PC-3 (cell line): ENCODE results near the gene TOLLIP. TPM values are rescaled to one million over a fixed set of nuclear protein-coding genes. Genes with fewer than 3 reads are reported as not detected.

Experiments
- ATAC-seq: fragments of 200-7000 bp; cut with Tn5 transposase; 2 replicates; pipeline ENCODE4 v1.9.1; 2020; ENCODE audit warnings: mild to moderate bottlenecking, moderate library complexity
- BruUV-seq: library from RNA; stranded (reverse); fragments of 400-500 nt; replicated peaks from 2 replicates; lab custom pipeline; 2021; lab: Mats Ljungman, UMichigan
- CTCF ChIA-PET: fragments of 300-600 bp; sonication (Branson Sonifier 250); formaldehyde crosslinking; loops from one replicate; lab custom pipeline; 2022; ENCODE audit warnings: antibody characterized with exemption; lab: Charles Lee
- POLR2A ChIA-PET: fragments of 300-600 bp; sonication (Branson Sonifier 250); formaldehyde crosslinking; loops from one replicate; lab custom pipeline; 2022; ENCODE audit warnings: antibody characterized with exemption; ENCODE audit not compliant: unreplicated experiment; lab: Charles Lee
- DNase-seq: peaks from one replicate; pipeline ENCODE4 v3.0.0-alpha.2; 2015
- H2AFZ ChIP-seq: fragments of 300-600 bp; sonication (generic); 2 replicates; pipeline ENCODE4 v1.6.0; 2016; ENCODE audit warnings: antibody characterized with exemption, low read length
- H3F3A ChIP-seq: fragments of 300-600 bp; sonication (generic); one replicate; pipeline ENCODE4 v1.6.0; 2017; ENCODE audit warnings: antibody characterized with exemption, low read length, control low read depth, mild to moderate bottlenecking; ENCODE audit not compliant: unreplicated experiment
- H3K27ac ChIP-seq: fragments of 300-600 bp; sonication (generic); 2 replicates; pipeline ENCODE4 v1.5.1; 2016; ENCODE audit warnings: mild to moderate bottlenecking, low read length
- H3K27me3 ChIP-seq: fragments of 300-600 bp; sonication (generic); 2 replicates; pipeline ENCODE4 v1.6.1; 2016; ENCODE audit warnings: low read length, mixed read lengths
- H3K36me3 ChIP-seq: fragments of 300-600 bp; sonication (generic); 2 replicates; pipeline ENCODE4 v1.6.1; 2016; ENCODE audit warnings: low read depth, mixed run types, low read length, mixed read lengths
- H3K4me1 ChIP-seq: fragments of 300-600 bp; sonication (generic); 2 replicates; pipeline ENCODE4 v1.5.1; 2016; ENCODE audit warnings: low read length; ENCODE audit not compliant: insufficient read depth
- H3K4me2 ChIP-seq: fragments of 300-600 bp; sonication (generic); 2 replicates; pipeline ENCODE4 v1.6.0; 2016; ENCODE audit warnings: low read length
- H3K4me3 ChIP-seq: fragments of 300-600 bp; sonication (generic); 2 replicates; pipeline ENCODE4 v1.5.1; 2016; ENCODE audit warnings: mild to moderate bottlenecking, low read length, mixed read lengths
- H3K79me2 ChIP-seq: fragments of 300-600 bp; sonication (generic); 2 replicates; pipeline ENCODE4 v1.6.1; 2017; ENCODE audit warnings: low read length, mixed read lengths
- H3K9ac ChIP-seq: fragments of 300-600 bp; sonication (generic); 2 replicates; pipeline ENCODE4 v1.6.0; 2016; ENCODE audit warnings: mild to moderate bottlenecking, low read length
- H3K9me2 ChIP-seq: fragments of 300-600 bp; sonication (generic); replicated peaks from 2 replicates; pipeline ENCODE4 v1.6.1; 2016; ENCODE audit warnings: mixed run types, low read length, mixed read lengths
- H3K9me3 ChIP-seq: fragments of 300-600 bp; sonication (generic); 2 replicates; pipeline ENCODE4 v1.6.1; 2016; ENCODE audit warnings: low read length, mixed read lengths
- H4K20me1 ChIP-seq: fragments of 300-600 bp; sonication (generic); 2 replicates; pipeline ENCODE4 v1.6.1; 2016; ENCODE audit warnings: low read length, mixed read lengths
- EZH2 ChIP-seq: fragments of 300-600 bp; sonication (generic); IDR thresholded peaks from one replicate; pipeline ENCODE4 v1.6.1; 2017; ENCODE audit warnings: antibody characterized with exemption, mild to moderate bottlenecking, low read length; ENCODE audit not compliant: unreplicated experiment
- EZH2phosphoT487 ChIP-seq: fragments of 300-600 bp; sonication (generic); IDR thresholded peaks from 2 replicates; pipeline ENCODE4 v1.6.1; 2018; ENCODE audit warnings: mild to moderate bottlenecking, antibody characterized with exemption, low read length, borderline replicate concordance
- intact Hi-C: fragments of 100-400 bp; cut with micrococcal nuclease; formaldehyde crosslinking; loops from 2 replicates; pipeline ENCODE4 v1.9.0; 2023
- total RNA-seq: library from RNA; depleted of rRNA; stranded (reverse); fragments of >200 nt; gene quantifications from 2 replicates; pipeline ENCODE4 v1.2.3, GENCODE V29; 2014
- TF ChIP-seq, protein P1 (sequence below): fragments of 300-600 bp; sonication (generic); conservative IDR thresholded peaks from 2 replicates; pipeline ENCODE4 v1.5.1; 2017; ENCODE audit warnings: antibody characterized with exemption, low read depth, mild to moderate bottlenecking, low read length

Gene TOLLIP
- total RNA-seq, 1 experiment from 2014 or later, result 43.2 TPM

DNA sequence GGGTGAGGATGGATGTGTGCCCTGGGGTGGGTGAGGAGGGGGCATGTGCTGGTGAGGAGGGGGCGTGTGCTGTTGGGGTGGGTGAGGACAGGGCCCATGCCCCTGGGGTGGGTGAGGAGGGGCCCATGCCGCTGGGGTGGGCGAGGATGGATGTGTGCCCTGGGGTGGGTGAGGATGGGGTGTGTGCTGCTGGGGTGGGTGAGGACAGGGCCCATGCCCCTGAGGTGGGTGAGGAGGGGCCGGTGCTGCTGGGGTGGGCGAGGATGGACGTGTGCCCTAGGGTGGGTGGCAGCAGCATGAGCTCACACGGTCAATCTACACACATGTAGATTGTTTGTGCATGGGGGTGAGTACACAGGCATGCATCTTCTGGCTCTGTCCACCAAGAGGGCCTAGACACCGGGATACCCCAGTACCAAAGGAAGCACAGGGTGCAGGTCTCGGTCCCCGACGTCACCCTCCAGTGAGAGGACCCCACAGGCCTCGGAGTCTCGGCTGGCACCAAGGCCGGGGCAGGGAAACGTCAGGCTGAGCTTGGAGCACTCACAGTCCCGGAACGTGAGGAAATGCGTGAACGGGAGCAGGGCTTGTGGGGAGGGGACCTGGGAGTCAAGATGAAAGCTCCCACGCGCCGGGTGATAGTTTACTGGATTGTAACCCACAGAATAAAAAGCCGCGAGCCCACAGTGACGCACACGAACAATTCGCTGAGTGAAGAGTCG is 37.4 kb upstream of the TOLLIP start:
- no TSS peak for BruUV-seq
- no peaks in the 10 kb centered on the region for H3K27me3 ChIP-seq
- DNase-seq (no peak), ATAC-seq (no peak)
- intact Hi-C loops, result no loop called here
- no peak overlapping the region for H3K27ac ChIP-seq
- CTCF ChIA-PET, result no interaction called here
- no peaks in the 10 kb centered on the region for H3K4me1 ChIP-seq
- no peaks in the 10 kb centered on the region for H3K36me3 ChIP-seq
- POLR2A ChIA-PET, result no interaction called here
- no peak overlapping the region for H3K4me2 ChIP-seq
- no peaks in the 10 kb centered on the region for H3K9me3 ChIP-seq
- no peaks in the 10 kb centered on the region for H3F3A ChIP-seq
- H3K79me2 ChIP-seq, result no peaks in the 10 kb centered on the region
- H2AFZ ChIP-seq, result no peak overlapping the region
- H3K9me2 ChIP-seq, result no peaks in the 10 kb centered on the region
- TF ChIP-seq EZH2 (no peak), EZH2phosphoT487 (no peak)
- TF ChIP-seq, protein P1, sequence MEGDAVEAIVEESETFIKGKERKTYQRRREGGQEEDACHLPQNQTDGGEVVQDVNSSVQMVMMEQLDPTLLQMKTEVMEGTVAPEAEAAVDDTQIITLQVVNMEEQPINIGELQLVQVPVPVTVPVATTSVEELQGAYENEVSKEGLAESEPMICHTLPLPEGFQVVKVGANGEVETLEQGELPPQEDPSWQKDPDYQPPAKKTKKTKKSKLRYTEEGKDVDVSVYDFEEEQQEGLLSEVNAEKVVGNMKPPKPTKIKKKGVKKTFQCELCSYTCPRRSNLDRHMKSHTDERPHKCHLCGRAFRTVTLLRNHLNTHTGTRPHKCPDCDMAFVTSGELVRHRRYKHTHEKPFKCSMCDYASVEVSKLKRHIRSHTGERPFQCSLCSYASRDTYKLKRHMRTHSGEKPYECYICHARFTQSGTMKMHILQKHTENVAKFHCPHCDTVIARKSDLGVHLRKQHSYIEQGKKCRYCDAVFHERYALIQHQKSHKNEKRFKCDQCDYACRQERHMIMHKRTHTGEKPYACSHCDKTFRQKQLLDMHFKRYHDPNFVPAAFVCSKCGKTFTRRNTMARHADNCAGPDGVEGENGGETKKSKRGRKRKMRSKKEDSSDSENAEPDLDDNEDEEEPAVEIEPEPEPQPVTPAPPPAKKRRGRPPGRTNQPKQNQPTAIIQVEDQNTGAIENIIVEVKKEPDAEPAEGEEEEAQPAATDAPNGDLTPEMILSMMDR, result no peak
- H4K20me1 ChIP-seq, result no peaks in the 10 kb centered on the region
- H3K4me3 ChIP-seq, result no peak overlapping the region
- no peak overlapping the region for H3K9ac ChIP-seq

DNA sequence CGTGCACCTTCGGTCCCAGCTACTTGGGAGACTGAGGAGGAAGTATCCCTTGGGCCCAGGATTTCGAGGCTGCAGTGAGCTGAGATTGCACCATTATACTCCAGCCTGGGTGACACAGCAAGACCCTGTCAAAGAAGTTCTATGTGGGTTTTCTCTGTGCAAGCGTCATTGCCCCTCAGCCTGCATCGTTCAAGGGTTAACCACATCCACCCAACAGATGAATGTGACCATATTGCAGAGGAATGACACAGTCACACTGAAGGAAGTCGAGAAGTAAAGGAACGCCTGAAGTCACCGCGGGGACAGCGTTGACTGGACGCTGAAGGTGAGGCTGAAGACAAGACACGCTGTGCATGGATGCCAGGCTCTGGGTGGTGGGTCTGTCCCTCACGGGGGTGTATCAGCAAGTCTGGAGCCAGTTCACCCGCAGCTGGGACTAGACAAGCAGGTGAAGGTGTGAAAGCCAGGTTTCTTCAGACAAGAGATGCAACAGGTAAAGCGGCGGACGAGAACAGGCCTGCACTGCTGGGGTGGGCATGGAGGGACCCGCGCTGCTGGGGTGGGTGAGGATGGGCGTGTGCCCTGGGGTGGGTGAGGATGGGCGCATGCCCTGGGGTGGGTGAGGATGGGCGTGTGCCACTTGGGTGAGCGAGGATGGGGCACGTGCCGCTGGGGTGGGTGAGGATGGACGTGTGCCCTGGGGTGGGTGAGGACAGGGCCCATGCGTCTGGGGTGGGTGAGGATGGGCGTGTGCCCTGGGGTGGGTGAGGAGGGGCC is 36.5 kb upstream of the TOLLIP start:
- BruUV-seq, result no TSS peak

More for the DNA sequence above, 36.5 kb upstream of the TOLLIP start:
- H3K4me2 ChIP-seq, result no peak overlapping the region
- no peak for TF ChIP-seq EZH2phosphoT487
- TF ChIP-seq EZH2, result no peak
- TF ChIP-seq, protein P1, result no peak
- H3K79me2 ChIP-seq, result no peaks in the 10 kb centered on the region
- no peak overlapping the region for H3K27ac ChIP-seq
- intact Hi-C loops, result no loop called here
- no peaks in the 10 kb centered on the region for H3F3A ChIP-seq
- H3K9me2 ChIP-seq, result no peaks in the 10 kb centered on the region
- no peak overlapping the region for H2AFZ ChIP-seq
- H3K27me3 ChIP-seq, result no peaks in the 10 kb centered on the region
- H3K4me1 ChIP-seq, result no peaks in the 10 kb centered on the region
- no peaks in the 10 kb centered on the region for H4K20me1 ChIP-seq
- H3K9ac ChIP-seq, result no peak overlapping the region
- no peak for ATAC-seq
- DNase-seq, result no peak
- ChIA-PET CTCF (no interaction called here), POLR2A (no interaction called here)
- H3K36me3 ChIP-seq, result no peaks in the 10 kb centered on the region
- no peaks in the 10 kb centered on the region for H3K9me3 ChIP-seq
- H3K4me3 ChIP-seq, result no peak overlapping the region
